ENCODE data around the gene CCDC43. TPM values are rescaled to one million over a fixed set of nuclear protein-coding genes. Genes with fewer than 3 reads are reported as not detected.
"Not testable (repeated sequence)": the region's sequence is repeated elsewhere in the genome, so short reads cannot be mapped to it uniquely, and the experiment has no call there.

The CCDC43 gene
- total RNA-seq, 1 donor from 2014 or later, result 46.5 TPM

DNA sequence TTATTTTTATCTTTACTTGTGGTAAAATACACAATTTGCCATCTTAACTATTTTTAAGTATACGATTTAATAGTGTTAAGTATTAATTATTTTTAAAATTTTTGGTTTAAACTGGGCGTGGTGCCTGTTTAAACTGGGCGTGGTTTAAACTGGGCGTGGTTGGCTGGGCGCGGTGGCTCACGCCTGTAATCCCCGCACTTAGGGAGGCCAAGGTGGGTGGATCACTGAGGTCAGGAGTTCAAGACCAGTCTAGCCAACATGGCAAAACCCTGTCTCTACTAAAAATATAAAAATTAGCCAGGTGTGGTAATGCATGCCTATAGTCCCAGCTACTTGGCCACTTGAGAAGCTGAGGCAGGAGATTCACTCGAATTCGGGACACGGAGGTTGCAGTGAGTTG lies 4.0 kb upstream of the CCDC43 start:
- peaks cover 3% of the 10 kb centered on the region for H3K4me1 ChIP-seq
- H3K27me3 ChIP-seq, result no peaks in the 10 kb centered on the region
- H3K27ac Mint-ChIP-seq, result no peak overlapping the region
- H3K4me1 Mint-ChIP-seq, result peaks cover 10% of the 10 kb centered on the region
- H3K4me2 ChIP-seq, result no peak overlapping the region
- no peaks in the 10 kb centered on the region for H3K36me3 ChIP-seq
- peaks cover 18% of the 10 kb centered on the region for H3F3A ChIP-seq (ENCODE audit: low read depth)
- no peak overlapping the region for H3K4me3 Mint-ChIP-seq
- H3K4me3 ChIP-seq, result no peak overlapping the region
- no peak overlapping the region for H2AFZ ChIP-seq (replicated peaks)
- peaks cover 9% of the 10 kb centered on the region for H3K79me2 ChIP-seq (ENCODE audit: low read depth)
- no peaks in the 10 kb centered on the region for H3K9me3 Mint-ChIP-seq
- DNase-seq (ENCODE audit: low spot score), result no peak
- H3K36me3 Mint-ChIP-seq, result no peaks in the 10 kb centered on the region
- H3K9me3 ChIP-seq (ENCODE audit: low read depth), result no peaks in the 10 kb centered on the region
- no peaks in the 10 kb centered on the region for H4K20me1 ChIP-seq (ENCODE audit: low read depth)
- peaks cover 3% of the 10 kb centered on the region for H3K27me3 Mint-ChIP-seq (ENCODE audit: insufficient read depth, low read depth)
- TF ChIP-seq EZH2 (IDR thresholded peaks at IDR 0.05) (no peak), EZH2phosphoT487 (IDR thresholded peaks at IDR 0.05) (no peak), CTCF (IDR thresholded peaks at IDR 0.05) (no peak)
- H3K27ac ChIP-seq, result no peak overlapping the region
- no peak overlapping the region for H3K9ac ChIP-seq

DNA sequence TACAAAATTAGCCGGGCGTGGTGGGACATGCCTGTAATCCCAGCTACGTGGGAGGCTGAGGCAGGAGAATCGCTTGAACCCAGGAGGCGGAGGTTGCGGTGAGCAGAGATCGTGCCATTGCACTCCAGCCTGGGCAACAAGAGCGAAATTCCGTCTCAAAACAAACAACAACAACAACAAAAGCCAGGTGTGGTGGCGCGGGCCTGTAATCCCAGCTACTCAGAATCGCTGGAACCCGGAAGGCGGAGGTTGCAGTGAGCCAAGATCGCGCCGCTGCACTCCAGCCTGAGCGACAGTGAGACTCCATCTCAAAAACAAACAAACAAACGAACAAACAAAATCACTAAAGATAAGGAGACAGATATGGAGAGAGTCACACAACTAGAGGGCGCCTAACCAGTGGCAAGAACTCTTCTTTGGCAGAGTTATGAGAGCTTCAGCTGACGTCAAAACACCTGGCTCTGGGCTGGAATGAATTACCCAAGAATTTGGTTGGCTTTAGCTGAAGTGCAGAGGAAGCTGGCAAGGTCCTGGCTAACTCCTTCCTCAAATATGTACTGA lies 1.2 kb upstream of the CCDC43 start:
- H3K4me1 Mint-ChIP-seq, result peaks cover 12% of the 10 kb centered on the region

GRCh38 chr17:44688675-44689476 lies 700 bp downstream of the CCDC43 start:
- no peak for DNase-seq (ENCODE audit: low spot score)
- H3K4me2 ChIP-seq, result peak overlapping the region; percentile 96
- Mint-ChIP-seq H3K4me3 (peak overlapping the region; percentile 98), H3K27me3 (ENCODE audit: insufficient read depth, low read depth) (no peaks in the 10 kb centered on the region), H3K4me1 (peaks cover 12% of the 10 kb centered on the region), H3K9me3 (no peaks in the 10 kb centered on the region), H3K27ac (peak overlapping the region; percentile 93), H3K36me3 (no peaks in the 10 kb centered on the region)
- no peaks in the 10 kb centered on the region for H3K27me3 ChIP-seq
- H3K79me2 ChIP-seq (ENCODE audit: low read depth), result peaks cover 36% of the 10 kb centered on the region
- peak overlapping the region; percentile 96 for H3K9ac ChIP-seq
- TF ChIP-seq EZH2 (IDR thresholded peaks at IDR 0.05) (no peak), EZH2phosphoT487 (IDR thresholded peaks at IDR 0.05) (no peak), CTCF (IDR thresholded peaks at IDR 0.05) (no peak)
- H2AFZ ChIP-seq (replicated peaks), result peak overlapping the region; percentile 84
- peak overlapping the region; percentile 70 for H3K27ac ChIP-seq
- no peaks in the 10 kb centered on the region for H3K36me3 ChIP-seq
- peak overlapping the region; percentile 95 for H3K4me3 ChIP-seq
- no peaks in the 10 kb centered on the region for H3K9me3 ChIP-seq (ENCODE audit: low read depth)
- peaks cover 6% of the 10 kb centered on the region for H3K4me1 ChIP-seq
- H3F3A ChIP-seq (ENCODE audit: low read depth), result peaks cover 18% of the 10 kb centered on the region
- peaks cover 3% of the 10 kb centered on the region for H4K20me1 ChIP-seq (ENCODE audit: low read depth)

More for the DNA sequence above, 1.2 kb upstream of the CCDC43 start:
- H4K20me1 ChIP-seq (ENCODE audit: low read depth); H2AFZ ChIP-seq (replicated peaks); H3K27me3 Mint-ChIP-seq (ENCODE audit: insufficient read depth, low read depth); H3K36me3 ChIP-seq; H3K27ac ChIP-seq; H3K36me3 Mint-ChIP-seq; H3K27ac Mint-ChIP-seq; H3K9me3 Mint-ChIP-seq; H3K9ac ChIP-seq; H3K27me3 ChIP-seq; H3K9me3 ChIP-seq (ENCODE audit: low read depth); H3K4me1 ChIP-seq: not testable (repeated sequence)
- Histone ChIP-seq H3K4me2 (peak overlapping the region; percentile 96), H3K4me3 (peak overlapping the region; percentile 95), H3K79me2 (ENCODE audit: low read depth) (peaks cover 36% of the 10 kb centered on the region), H3F3A (ENCODE audit: low read depth) (peaks cover 18% of the 10 kb centered on the region)
- peak; percentile 8 for DNase-seq (ENCODE audit: low spot score)
- peak overlapping the region; percentile 98 for H3K4me3 Mint-ChIP-seq
- TF ChIP-seq CTCF (IDR thresholded peaks at IDR 0.05), result peak; percentile 14
